ENCODE results near the gene PDE5A.

PDE5A gene

DNA sequence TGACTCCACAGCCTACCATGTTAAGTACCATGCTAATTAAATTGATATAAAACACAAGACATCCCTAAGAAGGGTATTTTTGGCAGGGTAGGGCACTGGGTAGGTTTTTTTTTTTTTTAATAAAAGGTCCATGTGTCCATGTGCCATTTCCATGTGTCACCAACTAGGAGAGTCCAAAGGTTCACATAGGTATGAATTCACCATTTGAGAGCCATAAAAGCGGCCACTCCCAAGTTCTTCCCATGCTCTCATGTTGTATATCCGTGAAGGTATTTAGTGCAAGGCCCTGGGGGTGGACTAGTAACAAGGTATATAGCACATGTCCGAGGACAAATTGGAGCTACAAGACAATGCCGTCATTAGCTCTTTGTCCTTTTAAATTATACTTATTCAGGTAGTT, 107.3 kb downstream of the PDE5A start:
- DNase-seq (ENCODE audit: low read depth in 2 of 2): no peak

DNA sequence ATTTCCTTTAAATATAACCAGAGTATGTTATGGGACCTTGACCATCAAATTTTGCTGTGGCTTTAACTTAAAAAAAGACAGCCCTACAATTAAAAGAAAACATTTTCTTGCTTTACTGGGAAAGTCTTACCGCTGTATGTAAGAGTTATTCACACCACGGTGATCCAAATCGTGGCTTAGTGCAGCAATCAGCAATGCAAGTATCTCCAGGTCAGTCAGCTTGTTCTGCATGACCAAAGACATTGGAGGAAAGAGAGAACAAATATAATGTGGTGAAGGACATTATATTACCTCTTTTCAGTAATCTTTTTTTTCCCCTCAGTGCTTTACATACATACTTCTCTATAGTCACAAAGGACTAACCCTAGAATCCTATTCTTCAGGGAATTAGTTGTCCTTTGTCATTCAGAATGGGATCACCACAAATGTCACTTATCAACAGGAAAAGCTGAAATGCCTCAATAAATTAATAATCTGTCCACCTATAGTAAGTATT, 109.6 kb downstream of the PDE5A start:
- DNase-seq (ENCODE audit: low read depth in 2 of 2): no peak

DNA sequence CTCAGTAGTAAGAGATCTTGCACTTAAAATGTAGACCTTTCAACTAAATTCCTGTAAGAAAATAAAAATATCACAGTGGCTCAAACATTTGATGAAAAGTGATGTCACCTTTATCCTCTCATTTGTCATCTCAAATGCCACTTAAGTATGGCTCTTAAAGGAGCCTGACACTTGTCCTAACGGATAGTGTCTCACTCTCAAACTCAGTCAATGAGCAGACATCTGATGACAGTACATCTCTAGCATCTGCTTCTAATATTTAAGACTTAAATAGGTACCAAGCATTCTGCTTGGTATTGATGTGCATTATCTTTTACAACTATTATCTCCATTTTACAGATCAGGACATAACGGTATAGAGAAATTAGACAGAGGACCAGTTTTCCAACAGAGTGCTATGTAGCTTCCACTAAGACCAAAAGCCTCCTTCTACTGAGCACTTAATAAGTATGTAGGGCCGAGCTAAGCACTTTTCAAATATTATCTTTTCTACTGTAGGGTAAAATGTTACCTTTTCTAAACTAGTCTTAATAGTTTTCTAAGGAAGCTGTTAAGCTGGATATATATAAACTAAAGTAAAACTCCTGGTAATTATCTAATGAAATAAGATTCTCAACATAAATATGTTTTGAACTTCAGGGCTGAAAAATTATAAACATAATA, 110.2 kb downstream of the PDE5A start:
- no peak for DNase-seq (ENCODE audit: low read depth in 2 of 2)

DNA sequence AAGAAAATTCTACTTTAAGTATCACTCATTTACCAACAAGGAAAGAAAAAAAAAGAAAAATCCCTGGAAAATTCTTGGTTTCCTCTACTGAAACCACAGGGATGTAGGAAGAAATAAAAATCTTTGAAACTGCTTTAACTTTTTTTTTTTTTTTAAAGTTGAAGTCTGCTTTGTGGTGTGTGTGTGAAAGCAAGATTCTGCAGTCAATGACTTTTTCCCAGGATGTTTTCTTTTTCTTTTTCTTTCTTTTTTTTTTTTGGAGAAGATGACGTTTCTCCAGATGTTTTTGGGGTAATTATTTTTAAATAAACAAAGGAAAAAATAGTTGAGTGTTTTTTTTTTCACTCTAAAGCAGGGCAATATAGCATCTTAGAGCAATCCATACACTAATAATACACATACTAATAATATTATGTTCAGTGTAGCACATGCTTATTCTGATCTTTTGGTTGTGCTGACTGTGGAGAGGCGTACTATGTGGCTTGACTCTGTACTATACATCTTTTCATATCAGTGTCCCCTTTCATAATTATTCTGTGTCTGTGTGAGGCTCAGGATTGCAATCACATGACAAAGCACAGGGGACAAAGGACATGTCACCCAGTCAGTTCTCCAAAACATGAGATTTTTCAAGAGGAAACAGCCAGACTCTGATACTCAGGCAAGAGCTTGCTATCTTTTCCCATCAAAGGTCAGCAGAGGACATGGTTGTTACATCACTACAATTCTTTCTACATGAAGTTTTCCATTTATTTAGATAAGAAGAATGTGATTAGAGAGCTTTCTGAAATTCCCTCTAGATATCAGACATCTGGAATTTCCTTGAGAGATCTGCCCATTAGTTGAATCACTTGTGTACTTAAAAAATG, 111.0 kb downstream of the PDE5A start:
- no peak for DNase-seq (ENCODE audit: low read depth in 2 of 2)

- DNase-seq (ENCODE audit: low read depth in 2 of 2): no peak
Observed at GRCh38 chr4:119512398-119512797, 116.2 kb downstream of the PDE5A start.

GRCh38 chr4:119510395-119511149, 118.0 kb downstream of the PDE5A start:
- no peak for DNase-seq (ENCODE audit: low read depth in 2 of 2)

DNA sequence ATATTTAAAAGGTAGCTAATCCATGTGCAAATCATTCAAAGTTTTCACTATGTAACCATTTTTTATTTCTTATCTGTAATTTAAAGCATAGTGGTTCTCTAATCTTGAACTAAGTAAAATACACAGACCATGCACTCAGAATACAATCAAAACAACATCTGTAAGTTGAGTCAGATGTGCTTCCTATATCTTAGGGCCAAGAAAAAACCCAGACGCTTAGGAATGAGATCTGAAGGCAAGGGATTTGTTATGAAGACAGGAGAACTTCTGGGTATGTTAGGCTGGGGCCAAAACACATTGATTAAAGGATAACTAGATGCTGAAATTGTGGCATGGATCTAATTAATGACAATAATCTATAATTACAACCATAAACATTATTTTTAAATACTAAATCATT, 120.3 kb downstream of the PDE5A start:
- no peak for DNase-seq (ENCODE audit: low read depth in 2 of 2)

DNA sequence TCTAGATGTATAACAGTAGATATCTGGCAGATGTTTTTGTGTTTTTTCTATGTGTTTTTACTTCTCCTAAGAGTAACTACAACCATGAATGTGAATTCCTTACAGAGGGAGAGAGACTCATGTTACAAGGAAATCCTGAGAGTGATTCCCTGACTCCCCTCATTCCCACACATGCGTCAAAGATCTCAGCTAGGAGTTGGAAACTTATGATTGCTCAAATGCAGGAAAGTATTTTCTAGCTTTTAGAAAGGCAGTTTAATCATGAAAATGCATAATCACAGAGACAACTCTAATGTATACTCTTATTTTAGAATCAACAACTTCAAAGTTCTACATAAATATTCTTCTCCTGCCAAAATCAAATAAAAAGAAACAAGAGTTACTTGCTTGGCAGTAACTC, 121.8 kb downstream of the PDE5A start:
- no peak for DNase-seq (ENCODE audit: low read depth in 2 of 2)

DNA sequence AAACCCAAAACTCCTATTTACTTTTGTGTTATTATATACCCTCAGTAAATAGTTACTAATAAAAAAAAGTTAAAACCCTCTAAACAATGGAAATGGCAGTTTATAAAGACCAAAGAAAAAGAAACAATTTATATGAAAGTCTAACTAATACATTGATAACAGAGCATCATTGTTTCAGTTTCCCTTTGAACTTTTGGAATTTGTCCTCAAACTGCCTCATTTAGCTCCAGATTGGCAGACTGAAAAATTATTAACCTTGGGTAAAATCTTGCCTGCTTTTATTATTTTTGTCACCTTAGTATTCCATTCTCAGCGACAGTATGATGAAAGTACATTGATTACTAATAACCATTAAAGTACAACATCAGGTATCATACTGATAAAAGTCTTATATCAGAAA, 124.0 kb downstream of the PDE5A start:
- no peak for DNase-seq (ENCODE audit: low read depth in 2 of 2)

- no peak for DNase-seq (ENCODE audit: low read depth in 2 of 2)
Observed at GRCh38 chr4:119501740-119502139, 126.9 kb downstream of the PDE5A start.

DNA sequence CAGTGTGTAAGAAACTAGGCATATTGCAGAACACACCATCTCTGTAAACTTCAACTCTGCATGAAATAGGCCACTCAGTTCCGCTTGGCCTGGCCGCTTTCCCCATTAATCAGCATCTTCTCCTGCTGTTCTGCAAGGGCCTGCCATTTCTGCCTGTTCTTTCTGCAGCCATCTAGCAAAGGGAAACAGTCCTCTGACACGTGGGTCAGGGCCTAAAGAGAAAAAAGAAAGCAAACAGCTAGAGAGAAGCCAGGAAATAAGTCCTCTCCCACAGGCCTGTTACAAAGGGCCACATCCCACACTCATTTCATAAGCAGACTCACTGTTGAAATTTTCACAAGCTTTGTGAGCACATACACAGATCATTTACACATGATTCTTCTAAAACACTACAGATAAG, 130.1 kb downstream of the PDE5A start:
- no peak for DNase-seq (ENCODE audit: low read depth in 2 of 2)

DNA sequence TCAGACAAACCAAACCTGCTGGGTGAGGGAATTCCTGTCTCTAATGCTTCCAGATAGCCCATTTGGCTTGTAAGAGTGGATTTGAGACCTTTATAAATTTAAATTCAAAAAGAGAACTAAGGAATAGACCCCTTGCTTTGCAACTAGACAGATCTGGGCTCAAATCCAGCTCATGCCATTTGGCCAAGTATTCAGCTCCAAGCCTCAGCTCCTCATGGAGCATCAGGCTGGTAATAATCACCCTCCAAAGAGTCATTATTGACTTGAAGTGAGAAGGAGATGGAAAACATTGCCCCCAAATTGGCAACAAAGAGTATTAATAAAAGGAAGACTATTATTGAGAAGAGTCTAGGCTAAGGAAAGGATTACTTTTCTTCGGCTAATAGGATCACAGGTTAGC, 134.7 kb downstream of the PDE5A start:
- DNase-seq (ENCODE audit: low read depth in 2 of 2): no peak

DNA sequence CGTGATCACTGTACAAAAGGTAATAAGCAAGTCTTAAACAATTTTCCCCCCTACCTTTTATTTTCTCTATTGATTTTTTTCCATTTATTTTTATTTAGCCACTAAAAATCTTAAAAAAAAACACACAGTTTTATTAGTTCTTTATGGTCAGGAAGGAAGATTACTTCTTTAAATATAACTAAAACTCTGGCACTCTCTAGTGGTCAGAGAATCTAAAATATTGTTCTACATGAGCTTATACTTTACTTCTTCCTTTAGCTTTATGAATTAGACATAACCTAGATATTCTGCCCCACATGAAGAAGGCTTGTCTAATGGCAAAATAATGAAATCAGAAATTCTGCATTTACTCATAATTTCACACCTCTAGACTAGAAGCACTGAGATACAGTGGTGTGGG, 135.2 kb downstream of the PDE5A start:
- no peak for DNase-seq (ENCODE audit: low read depth in 2 of 2)

DNA sequence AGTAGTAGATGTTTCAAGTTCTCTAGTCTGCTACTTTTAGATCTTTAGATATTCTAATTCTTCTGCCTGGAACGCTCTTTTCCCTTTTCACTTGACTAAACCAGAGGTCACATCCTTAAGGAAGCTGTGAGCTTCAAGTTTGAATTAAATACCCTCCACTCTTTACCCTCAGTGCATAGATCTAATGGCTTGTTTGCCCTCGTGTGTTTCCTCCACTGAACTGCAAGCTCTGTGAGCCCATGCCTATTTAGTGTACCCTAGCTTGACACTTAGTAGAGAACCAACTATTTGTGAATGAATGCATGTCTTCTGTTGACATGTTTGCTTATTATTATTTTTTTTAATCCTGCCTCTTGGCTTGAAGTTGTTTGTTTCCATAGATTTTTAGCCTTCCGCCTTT, 138.3 kb downstream of the PDE5A start:
- DNase-seq (ENCODE audit: low read depth in 2 of 2): no peak

DNA sequence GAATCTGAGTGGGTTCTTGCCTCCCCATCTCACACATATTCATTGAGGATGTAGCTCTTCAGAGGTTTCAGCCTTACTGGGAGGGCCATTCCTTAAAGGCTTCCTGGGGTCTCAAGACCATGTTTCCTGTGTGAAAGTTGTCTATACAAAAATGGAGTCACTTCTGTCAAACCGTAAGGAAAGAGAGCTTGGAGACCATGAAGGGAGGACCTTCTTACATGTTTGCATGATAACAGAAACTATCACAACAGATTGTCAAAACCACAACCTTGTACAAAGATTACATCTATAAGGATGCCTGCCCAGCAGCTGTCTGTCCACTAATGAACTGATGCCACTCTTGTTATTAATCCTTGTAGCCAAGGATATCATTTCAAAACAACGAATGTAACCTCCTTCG, 139.3 kb downstream of the PDE5A start:
- no peak for DNase-seq (ENCODE audit: low read depth in 2 of 2)

GRCh38 chr4:119480331-119480730, 148.3 kb downstream of the PDE5A start:
- no peak for DNase-seq (ENCODE audit: low read depth in 2 of 2)

GRCh38 chr4:119479835-119480234, 148.8 kb downstream of the PDE5A start:
- DNase-seq (ENCODE audit: low read depth in 2 of 2): no peak

GRCh38 chr4:119479180-119479808, 149.3 kb downstream of the PDE5A start:
- no peak for DNase-seq (ENCODE audit: low read depth in 2 of 2)

GRCh38 chr4:119478446-119479179, 150.0 kb downstream of the PDE5A start:
- no peak for DNase-seq (ENCODE audit: low read depth in 2 of 2)

GRCh38 chr4:119477412-119478053, 151.1 kb downstream of the PDE5A start:
- DNase-seq (ENCODE audit: low read depth in 2 of 2): no peak

- DNase-seq (ENCODE audit: low read depth in 2 of 2): no peak
Observed at GRCh38 chr4:119471259-119471658, 157.3 kb downstream of the PDE5A start.
